Activated CD8-positive, alpha-beta memory T cell treated with anti-CD3 and anti-CD28 coated beads, Interleukin-2, amount 50 U/mL, for 4 hours (primary cell): Measurements from ENCODE around the gene SEL1L3.

Source experiments
- DNase-seq: peaks from one replicate; pipeline ENCODE4 v3.0.0-alpha.2; 2020

Gene SEL1L3

GRCh38 chr4:25815586-25815985 is 47.2 kb downstream of the SEL1L3 start:
- DNase-seq: no peak

GRCh38 chr4:25814301-25815136 is 48.3 kb downstream of the SEL1L3 start:
- no peak for DNase-seq

DNA sequence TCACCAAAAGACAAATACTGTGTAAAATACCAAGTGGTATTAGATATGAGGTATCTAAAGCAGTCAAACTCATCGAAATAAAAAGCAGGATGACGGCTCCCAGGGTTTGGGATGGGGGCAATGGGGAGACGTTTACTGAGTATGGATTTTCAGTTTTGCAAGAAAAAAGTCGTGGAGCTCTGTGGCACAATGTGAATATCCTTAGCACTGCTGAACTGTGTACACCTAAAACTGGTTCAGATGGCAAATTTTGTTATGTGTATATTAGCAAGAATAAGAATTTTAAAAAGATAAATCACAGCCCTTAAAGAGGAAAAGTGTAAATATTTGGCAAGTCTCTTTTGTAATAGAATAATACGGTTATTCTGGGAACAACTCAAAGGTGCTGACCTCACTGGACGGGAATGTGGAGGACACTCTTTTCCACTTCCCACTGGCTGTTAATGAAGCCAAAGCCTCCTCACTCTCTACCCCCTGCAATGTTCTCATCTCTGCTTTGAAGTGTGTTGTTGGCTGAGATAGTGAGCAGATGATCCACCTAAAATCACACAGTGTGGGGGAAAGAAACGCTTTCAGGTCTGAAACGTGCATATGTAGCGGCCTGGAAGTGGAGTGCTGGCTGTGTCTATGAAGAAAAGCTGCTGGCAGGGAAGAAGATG is 49.2 kb downstream of the SEL1L3 start:
- DNase-seq: no peak

DNA sequence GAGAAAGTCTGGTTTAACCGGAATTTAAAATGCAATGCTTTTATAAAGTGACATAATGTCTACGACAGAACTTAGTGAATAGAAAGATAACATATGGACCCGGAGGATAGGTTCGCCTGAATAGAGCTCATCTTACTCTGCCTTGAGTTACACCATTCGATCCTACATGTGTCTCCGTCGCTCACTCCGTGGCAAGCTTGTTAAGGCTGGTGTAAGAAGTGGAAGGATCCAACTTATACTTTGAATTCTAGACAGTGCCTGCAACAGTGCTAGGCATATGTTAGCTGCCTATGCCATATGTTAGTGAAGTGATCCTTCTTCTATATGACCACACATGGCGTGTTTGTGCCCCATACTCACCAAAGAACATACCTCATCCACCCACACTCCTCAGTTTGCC is 50.9 kb downstream of the SEL1L3 start:
- no peak for DNase-seq

- DNase-seq: no peak
These were observed 51.5 kb downstream of the SEL1L3 start for GRCh38 chr4:25811374-25811690.

DNA sequence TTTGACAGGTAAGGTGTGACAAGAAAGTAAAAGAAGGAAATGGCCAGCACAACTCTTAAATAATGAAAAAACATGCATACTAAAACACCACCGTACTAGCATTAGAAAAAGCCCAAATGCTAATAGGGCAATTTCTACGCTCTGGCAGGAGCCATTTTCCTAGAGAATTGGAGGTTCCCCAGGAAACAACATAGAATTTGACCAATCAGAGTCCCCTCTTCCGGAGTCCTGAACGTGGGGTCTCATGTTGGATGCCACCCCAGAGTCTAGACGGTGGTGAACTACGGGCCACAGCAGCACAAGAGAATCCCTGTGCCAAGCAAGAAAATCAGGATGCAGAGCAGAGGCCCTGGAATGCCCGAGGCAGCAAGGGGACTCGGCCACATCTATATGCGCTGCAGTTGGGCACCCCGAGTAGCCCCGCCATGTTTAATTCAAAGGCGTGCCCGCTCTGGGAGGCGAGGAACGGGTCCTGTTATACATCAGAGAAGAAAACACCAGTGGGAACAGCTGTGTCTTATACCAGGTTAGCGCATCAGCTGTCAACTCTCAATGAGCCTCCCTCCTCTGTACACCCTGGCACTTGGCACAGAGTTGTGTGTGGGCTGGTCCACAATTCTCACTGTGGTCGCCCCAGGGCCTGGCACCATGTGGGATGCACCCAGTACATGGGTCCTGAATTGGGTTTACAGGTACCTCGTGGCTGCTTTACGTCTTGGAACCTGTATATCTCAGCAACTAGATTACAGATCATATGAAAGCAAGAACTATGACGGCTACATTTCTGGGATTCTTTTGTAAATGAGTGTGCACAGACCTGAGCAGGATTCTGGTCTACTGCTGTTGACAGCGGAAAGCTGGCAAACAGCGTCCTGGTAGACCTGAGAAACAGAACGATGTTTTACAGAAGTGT is 52.1 kb downstream of the SEL1L3 start:
- no peak for DNase-seq

DNA sequence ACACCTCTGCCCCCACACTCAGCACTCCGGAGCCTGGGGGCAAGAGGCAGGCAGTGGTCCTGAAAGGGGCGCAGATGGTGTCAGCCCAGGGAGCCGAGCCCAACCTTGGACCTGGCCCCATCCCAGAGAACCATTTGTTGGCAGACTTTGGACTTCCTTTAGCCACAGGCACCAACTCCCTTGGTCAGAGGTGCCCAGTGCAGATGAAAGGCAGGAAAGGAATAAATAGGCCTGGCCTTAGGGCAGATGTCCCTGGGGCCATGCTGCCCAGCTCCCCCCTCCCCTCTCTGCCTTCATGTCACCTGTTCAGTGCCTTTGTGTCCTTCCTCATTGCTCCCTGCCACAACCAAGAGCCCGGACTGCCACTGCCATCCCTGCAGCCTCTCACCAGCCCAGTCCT is 52.8 kb downstream of the SEL1L3 start:
- DNase-seq: no peak

DNA sequence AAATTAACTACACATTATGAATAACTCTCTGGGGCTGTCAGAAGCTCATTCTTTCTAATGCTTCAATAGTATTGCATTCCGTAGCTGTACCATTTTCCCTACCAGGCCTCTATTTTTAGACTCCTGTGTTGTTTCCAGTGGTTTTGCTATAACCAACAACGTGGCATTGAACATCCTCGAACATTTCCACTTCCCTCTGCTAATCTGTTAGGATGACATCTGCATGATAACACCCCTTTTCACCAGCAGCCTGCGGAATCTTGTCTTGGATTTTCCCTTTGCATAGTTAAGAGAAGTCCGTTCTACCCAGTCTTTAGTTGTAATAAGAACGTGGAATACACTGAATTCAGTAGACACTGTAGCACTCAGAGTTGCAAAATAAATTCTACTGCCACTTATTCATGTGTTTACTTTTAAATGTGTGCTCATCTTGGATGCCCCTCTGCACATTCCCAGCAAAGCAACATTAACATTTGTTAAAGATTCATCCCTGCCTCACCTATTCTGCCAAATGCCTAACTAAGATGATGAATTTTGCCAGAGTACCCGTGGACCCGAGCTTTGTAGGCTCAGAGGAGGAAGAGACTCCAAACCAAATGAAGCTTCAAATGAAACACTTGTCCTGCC is 55.6 kb downstream of the SEL1L3 start:
- DNase-seq: no peak

- DNase-seq: no peak
These were observed 57.4 kb downstream of the SEL1L3 start for GRCh38 chr4:25805255-25805860.

DNA sequence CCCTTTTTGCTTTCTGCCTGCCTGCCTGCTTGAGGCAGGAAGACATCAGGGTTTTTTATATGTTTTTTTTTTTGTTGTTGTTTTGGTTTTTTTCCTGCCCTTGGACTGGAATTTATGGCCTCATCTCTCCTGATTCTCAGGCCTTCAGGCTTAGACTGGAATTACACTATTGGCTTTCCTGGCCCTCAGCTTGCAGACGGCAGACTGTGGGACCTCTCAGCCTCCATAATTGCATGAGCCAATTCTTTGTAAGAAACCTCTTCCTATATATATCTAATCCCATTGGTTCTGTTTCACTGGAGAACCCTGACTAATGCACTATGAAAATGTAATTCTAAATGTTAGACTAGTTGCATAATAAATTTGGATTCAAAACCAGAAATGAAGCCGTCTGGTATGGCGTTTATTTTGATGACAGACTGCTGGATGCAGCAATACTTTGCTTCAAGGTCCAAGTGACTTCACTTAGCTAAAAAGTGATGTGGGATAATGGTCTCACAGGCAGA is 59.0 kb downstream of the SEL1L3 start:
- no peak for DNase-seq

DNA sequence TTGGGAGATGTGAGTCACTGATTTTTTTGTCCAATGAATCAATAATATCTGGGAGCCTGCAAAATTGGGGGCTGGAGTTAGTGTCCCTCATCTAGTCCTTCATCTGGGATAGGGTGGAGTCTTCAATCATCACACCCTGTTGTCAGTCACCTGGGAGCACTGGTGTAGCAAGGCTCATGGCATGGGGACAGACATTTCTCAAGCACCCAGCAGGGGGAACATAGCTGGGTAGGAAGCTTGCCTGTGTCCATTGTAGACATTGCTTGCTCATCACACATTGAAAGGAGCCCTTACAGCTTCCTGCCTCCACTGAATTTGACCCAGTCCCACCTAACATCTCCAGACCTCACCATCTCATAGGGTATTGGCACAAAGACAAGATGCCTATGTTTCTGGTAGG is 61.2 kb downstream of the SEL1L3 start:
- DNase-seq: no peak

DNA sequence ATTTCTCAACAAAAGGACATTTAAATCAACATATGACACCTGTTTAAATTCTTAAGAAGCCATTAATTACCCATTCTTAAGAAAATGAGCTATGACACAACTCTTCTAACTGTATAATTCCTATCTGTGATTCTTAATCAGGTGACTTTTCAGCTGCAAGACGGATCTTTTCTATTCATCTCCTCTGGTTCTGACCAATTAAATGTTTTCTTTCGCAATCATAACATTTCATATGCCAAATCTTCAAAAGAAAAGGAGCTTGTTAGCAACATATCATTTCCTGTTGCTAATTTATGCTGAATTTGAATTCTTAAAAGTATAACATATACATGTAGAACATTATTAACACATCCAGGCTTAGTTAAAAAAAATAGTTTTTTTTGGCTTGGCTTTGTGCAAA is 62.5 kb downstream of the SEL1L3 start:
- no peak for DNase-seq

GRCh38 chr4:25799522-25799921 is 63.3 kb downstream of the SEL1L3 start:
- DNase-seq: no peak

GRCh38 chr4:25797136-25797535 is 65.7 kb downstream of the SEL1L3 start:
- no peak for DNase-seq

- DNase-seq: no peak
These were observed 67.0 kb downstream of the SEL1L3 start for GRCh38 chr4:25795566-25796454.

- no peak for DNase-seq
These were observed 67.7 kb downstream of the SEL1L3 start for GRCh38 chr4:25795091-25795490.

- no peak for DNase-seq
These were observed 69.9 kb downstream of the SEL1L3 start for GRCh38 chr4:25792876-25793275.

GRCh38 chr4:25792200-25792791 is 70.5 kb downstream of the SEL1L3 start:
- DNase-seq: no peak

- DNase-seq: no peak
These were observed 72.8 kb downstream of the SEL1L3 start for GRCh38 chr4:25790024-25790423.

DNA sequence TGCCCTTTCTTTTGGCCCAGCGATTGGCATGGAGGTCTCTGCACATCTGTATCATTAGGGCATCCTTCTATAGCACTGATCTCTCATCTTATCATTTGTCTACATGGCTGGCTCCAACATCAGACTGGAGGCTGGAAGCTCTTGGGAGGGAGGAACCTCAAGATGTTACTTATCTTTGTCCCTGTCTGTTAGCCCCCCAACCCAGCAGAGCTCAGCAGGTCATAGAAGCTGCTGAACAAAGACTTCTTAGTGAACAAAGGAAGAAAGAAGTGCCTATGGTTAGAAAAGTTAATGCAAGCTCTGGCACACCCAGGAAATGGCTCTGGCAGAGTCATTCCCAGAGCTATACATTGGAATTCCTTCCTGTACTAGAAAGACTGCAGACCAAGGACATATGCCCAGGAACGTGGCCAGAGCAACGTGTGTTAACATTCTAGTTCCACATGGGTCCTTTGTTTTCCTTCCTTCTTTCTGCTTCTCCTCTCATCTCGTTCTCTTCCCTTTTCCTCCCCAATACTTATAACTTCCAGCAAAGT is 74.0 kb downstream of the SEL1L3 start:
- DNase-seq: no peak
